ENCODE results near the gene GEN1.

The GEN1 gene

DNA sequence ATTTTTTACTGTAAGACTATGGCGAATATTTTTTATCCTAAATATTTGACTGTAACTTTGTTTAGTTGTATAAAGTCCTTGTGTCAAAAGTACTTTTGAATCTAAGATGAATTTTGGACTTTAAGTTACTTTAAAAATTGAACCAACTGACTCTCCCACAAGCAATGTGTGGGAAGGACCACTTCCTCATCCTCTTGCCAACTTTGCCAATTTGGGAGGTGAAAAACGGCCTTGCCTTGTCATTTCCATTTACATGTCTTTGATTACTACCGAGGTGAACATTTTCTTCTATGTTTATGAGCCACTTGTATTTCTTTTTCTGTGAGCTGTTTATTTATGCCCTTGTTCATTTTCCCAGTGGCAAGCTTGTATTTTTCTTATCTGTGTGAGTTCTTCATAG is 49.6 kb downstream of the GEN1 start:
- H3K79me2 ChIP-seq (ENCODE audit: insufficient read depth, low read length): no peaks in the 10 kb centered on the region
- no peaks in the 10 kb centered on the region for H3F3A ChIP-seq (ENCODE audit: low read depth)
- no peaks in the 10 kb centered on the region for H3K9me2 ChIP-seq (replicated peaks; ENCODE audit: low read depth, low read length)
- no peaks in the 10 kb centered on the region for H3K36me3 ChIP-seq (ENCODE audit: insufficient read depth, low read length)
- no peak overlapping the region for H2AFZ ChIP-seq (ENCODE audit: low read length)
- no peak overlapping the region for H3K4me3 ChIP-seq (ENCODE audit: low read length, poor library complexity, severe bottlenecking)
- peaks cover 13% of the 10 kb centered on the region for H3K4me1 ChIP-seq (ENCODE audit: insufficient read depth, low read length, poor library complexity, severe bottlenecking)
- TF ChIP-seq, protein P1, sequence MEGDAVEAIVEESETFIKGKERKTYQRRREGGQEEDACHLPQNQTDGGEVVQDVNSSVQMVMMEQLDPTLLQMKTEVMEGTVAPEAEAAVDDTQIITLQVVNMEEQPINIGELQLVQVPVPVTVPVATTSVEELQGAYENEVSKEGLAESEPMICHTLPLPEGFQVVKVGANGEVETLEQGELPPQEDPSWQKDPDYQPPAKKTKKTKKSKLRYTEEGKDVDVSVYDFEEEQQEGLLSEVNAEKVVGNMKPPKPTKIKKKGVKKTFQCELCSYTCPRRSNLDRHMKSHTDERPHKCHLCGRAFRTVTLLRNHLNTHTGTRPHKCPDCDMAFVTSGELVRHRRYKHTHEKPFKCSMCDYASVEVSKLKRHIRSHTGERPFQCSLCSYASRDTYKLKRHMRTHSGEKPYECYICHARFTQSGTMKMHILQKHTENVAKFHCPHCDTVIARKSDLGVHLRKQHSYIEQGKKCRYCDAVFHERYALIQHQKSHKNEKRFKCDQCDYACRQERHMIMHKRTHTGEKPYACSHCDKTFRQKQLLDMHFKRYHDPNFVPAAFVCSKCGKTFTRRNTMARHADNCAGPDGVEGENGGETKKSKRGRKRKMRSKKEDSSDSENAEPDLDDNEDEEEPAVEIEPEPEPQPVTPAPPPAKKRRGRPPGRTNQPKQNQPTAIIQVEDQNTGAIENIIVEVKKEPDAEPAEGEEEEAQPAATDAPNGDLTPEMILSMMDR (conservative IDR thresholded peaks at IDR 0.05; ENCODE audit: low read length): no peak
- no peak for TF ChIP-seq EZH2phosphoT487 (IDR thresholded peaks at IDR 0.05; ENCODE audit: borderline replicate concordance)
- no peaks in the 10 kb centered on the region for H3K9me3 ChIP-seq (ENCODE audit: insufficient read depth, low read depth, low read length)
- H3K27me3 ChIP-seq (ENCODE audit: insufficient read depth, low read length, poor library complexity, severe bottlenecking): peaks cover 2% of the 10 kb centered on the region
- no peak overlapping the region for H3K9ac ChIP-seq (ENCODE audit: low read depth, low read length, poor library complexity, severe bottlenecking)
- H3K4me2 ChIP-seq (ENCODE audit: low read depth, low read length, poor library complexity, severe bottlenecking): no peak overlapping the region
- no peaks in the 10 kb centered on the region for H4K20me1 ChIP-seq (ENCODE audit: insufficient read depth, low read length, poor library complexity, severe bottlenecking)

DNA sequence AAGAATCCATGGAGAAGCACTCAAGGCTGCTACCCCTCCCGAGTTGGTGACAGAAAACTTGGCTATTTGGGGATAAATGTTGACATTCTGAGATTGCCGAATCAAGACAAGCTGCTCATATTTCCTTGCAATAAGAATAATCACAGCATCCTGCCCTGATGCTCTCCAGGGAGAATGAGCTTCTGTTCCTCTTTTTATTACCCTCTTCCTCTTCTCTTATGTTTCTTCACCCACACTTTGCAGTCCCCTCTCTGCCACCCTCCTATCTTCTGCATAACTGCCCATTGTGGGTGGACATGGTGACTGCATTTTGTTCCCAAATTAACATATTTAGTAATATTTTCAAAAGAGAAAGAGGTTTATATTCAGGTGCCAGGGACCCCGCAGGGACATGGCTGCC is 50.4 kb downstream of the GEN1 start:
- no peak overlapping the region for H3K9ac ChIP-seq (ENCODE audit: low read depth, low read length, poor library complexity, severe bottlenecking)
- no peaks in the 10 kb centered on the region for H3K79me2 ChIP-seq (ENCODE audit: insufficient read depth, low read length)
- H3K4me3 ChIP-seq (ENCODE audit: low read length, poor library complexity, severe bottlenecking): no peak overlapping the region
- H2AFZ ChIP-seq (ENCODE audit: low read length): no peak overlapping the region
- TF ChIP-seq EZH2phosphoT487 (IDR thresholded peaks at IDR 0.05; ENCODE audit: borderline replicate concordance): no peak
- TF ChIP-seq, protein P1 (conservative IDR thresholded peaks at IDR 0.05; ENCODE audit: low read length): no peak
- no peaks in the 10 kb centered on the region for H3K27me3 ChIP-seq (ENCODE audit: insufficient read depth, low read length, poor library complexity, severe bottlenecking)
- H3K36me3 ChIP-seq (ENCODE audit: insufficient read depth, low read length): no peaks in the 10 kb centered on the region
- H3F3A ChIP-seq (ENCODE audit: low read depth): no peaks in the 10 kb centered on the region
- H3K4me2 ChIP-seq (ENCODE audit: low read depth, low read length, poor library complexity, severe bottlenecking): no peak overlapping the region
- no peaks in the 10 kb centered on the region for H3K9me2 ChIP-seq (replicated peaks; ENCODE audit: low read depth, low read length)
- H4K20me1 ChIP-seq (ENCODE audit: insufficient read depth, low read length, poor library complexity, severe bottlenecking): no peaks in the 10 kb centered on the region
- no peaks in the 10 kb centered on the region for H3K9me3 ChIP-seq (ENCODE audit: insufficient read depth, low read depth, low read length)
- H3K4me1 ChIP-seq (ENCODE audit: insufficient read depth, low read length, poor library complexity, severe bottlenecking): peaks cover 13% of the 10 kb centered on the region

DNA sequence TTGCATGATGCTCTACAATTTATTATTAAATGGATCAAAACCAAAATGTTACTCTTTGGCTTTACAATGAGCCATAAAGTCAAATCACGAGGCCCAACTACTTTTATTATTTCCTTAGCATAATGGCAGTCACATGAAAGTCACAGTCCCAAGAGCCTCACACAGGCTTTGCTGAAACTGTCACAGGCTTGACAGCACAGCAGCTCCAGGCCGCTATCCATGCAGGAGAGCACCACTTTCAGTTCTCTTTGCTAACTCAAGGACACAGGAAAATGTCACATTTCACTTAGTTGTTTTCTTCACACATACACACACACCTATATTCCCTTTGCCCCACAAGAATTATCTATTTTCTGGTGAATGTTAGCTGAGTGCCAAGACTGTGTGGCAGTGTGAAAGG is 51.2 kb downstream of the GEN1 start:
- Histone ChIP-seq H3K4me3 (ENCODE audit: low read length, poor library complexity, severe bottlenecking) (no peak overlapping the region), H3F3A (ENCODE audit: low read depth) (no peaks in the 10 kb centered on the region), H4K20me1 (ENCODE audit: insufficient read depth, low read length, poor library complexity, severe bottlenecking) (no peaks in the 10 kb centered on the region), H2AFZ (ENCODE audit: low read length) (no peak overlapping the region), H3K9ac (ENCODE audit: low read depth, low read length, poor library complexity, severe bottlenecking) (no peak overlapping the region), H3K9me3 (ENCODE audit: insufficient read depth, low read depth, low read length) (no peaks in the 10 kb centered on the region), H3K9me2 (replicated peaks; ENCODE audit: low read depth, low read length) (no peaks in the 10 kb centered on the region), H3K27me3 (ENCODE audit: insufficient read depth, low read length, poor library complexity, severe bottlenecking) (no peaks in the 10 kb centered on the region), H3K4me2 (ENCODE audit: low read depth, low read length, poor library complexity, severe bottlenecking) (no peak overlapping the region), H3K4me1 (ENCODE audit: insufficient read depth, low read length, poor library complexity, severe bottlenecking) (peaks cover 11% of the 10 kb centered on the region), H3K79me2 (ENCODE audit: insufficient read depth, low read length) (no peaks in the 10 kb centered on the region), H3K36me3 (ENCODE audit: insufficient read depth, low read length) (no peaks in the 10 kb centered on the region)
- TF ChIP-seq, protein P1 (conservative IDR thresholded peaks at IDR 0.05; ENCODE audit: low read length): no peak
- no peak for TF ChIP-seq EZH2phosphoT487 (IDR thresholded peaks at IDR 0.05; ENCODE audit: borderline replicate concordance)
